Neural progenitor cell (in vitro differentiated cells): ENCODE data around the gene OR6J1.

Experiments used
- EZH2 ChIP-seq: fragments of 200-600 bp; sonication (generic); IDR thresholded peaks from 2 replicates; pipeline ENCODE4 v1.6.1; 2017; ENCODE audit warnings: antibody characterized with exemption, mild to moderate bottlenecking, moderate library complexity
- EZH2phosphoT487 ChIP-seq: fragments of 200-600 bp; sonication (generic); IDR thresholded peaks from 2 replicates; pipeline ENCODE4 v1.6.1; 2017; ENCODE audit warnings: antibody characterized with exemption
- TF ChIP-seq, protein P1 (sequence below): fragments of 200-600 bp; sonication (generic); IDR thresholded peaks from 2 replicates; pipeline ENCODE4 v1.5.1; 2017; ENCODE audit warnings: antibody characterized with exemption, mild to moderate bottlenecking

DNA sequence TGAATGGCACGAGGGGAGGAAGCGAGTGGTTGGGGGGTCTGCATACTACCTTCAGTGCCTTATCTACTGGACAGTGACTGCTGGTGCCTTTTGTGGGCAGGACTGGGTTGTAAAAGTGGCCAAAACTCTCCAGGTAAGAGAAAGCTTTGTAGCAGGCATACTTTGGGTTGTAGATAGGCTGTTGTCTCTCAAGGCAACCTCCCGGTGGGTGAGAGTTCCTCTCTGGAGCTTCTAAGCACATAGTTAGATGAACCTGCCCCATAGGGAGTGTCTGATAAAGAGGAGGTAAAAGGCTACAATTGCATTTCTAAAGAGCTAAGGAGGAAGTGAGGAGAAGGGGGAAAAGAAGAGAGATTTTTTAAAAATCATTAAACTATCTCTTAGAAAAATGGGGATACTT, 51.0 kb downstream of the OR6J1 start:
- TF ChIP-seq EZH2 (no peak), EZH2phosphoT487 (no peak)
- TF ChIP-seq, protein P1, sequence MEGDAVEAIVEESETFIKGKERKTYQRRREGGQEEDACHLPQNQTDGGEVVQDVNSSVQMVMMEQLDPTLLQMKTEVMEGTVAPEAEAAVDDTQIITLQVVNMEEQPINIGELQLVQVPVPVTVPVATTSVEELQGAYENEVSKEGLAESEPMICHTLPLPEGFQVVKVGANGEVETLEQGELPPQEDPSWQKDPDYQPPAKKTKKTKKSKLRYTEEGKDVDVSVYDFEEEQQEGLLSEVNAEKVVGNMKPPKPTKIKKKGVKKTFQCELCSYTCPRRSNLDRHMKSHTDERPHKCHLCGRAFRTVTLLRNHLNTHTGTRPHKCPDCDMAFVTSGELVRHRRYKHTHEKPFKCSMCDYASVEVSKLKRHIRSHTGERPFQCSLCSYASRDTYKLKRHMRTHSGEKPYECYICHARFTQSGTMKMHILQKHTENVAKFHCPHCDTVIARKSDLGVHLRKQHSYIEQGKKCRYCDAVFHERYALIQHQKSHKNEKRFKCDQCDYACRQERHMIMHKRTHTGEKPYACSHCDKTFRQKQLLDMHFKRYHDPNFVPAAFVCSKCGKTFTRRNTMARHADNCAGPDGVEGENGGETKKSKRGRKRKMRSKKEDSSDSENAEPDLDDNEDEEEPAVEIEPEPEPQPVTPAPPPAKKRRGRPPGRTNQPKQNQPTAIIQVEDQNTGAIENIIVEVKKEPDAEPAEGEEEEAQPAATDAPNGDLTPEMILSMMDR: no peak
